GM19351 (cell line): ENCODE results near the gene DUSP10.

Experiments
- ATAC-seq: cut with Tn5 transposase; IDR thresholded peaks from one replicate; pipeline ENCODE4 v1.9.1; 2021; ENCODE audit warnings: mild to moderate bottlenecking, moderate library complexity; ENCODE audit not compliant: unreplicated experiment

Gene DUSP10

DNA sequence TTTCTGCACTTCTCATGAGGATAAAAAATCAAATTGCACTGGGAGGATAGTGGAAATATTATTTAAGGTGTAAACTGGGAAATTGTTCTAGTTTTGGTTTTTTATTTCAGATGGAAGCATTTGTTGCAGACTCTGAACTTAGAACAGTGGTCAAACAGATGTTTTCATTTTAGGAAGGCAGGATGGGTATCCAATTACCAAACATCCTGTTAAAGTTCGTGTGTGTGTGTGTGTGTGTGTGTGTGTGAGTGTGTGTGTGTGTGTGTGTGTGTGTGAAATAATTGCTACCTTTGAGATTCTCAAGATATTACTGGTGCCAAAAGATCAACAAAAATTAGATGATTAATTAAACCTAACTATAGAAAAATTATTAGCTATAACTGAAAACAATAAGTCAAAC, 24.3 kb upstream of the DUSP10 start:
- no peak for ATAC-seq

DNA sequence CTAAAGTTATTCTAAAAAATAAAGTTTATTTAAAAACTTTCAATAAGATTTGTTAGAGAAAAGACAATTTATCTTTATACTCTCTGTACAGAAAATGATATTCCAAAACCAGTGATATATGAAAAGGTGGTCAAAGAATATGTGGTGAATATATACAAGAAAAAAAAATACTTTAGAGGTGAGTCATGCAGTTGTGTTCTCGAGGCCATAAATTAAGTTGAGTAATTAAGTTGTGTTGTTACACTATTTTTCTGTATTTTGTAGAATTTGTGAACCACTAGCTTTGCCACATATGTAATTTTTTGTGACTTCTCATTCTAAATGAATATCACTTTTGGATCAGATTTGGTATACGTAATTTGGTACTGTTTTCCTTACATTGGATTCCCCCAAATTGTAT, 23.6 kb upstream of the DUSP10 start:
- no peak for ATAC-seq

DNA sequence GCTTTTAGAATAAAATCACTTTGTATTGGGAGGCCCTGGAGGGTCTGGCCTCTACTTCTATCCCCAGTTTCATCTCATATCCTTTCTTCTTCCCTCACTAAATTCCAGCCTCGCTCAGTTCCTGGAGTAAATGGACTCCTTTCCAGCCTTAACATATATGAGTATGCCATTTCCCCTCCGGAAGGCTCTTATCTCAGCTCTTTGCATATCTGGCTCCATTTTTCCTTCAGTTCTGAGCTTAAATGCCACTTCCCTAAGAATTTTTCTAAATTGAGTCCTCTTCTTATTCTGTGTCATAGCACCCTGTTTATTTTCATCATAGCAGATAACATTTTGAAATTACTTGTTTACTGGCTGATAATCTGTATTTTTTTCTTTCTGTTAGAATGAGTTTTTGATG, 20.2 kb upstream of the DUSP10 start:
- no peak for ATAC-seq

DNA sequence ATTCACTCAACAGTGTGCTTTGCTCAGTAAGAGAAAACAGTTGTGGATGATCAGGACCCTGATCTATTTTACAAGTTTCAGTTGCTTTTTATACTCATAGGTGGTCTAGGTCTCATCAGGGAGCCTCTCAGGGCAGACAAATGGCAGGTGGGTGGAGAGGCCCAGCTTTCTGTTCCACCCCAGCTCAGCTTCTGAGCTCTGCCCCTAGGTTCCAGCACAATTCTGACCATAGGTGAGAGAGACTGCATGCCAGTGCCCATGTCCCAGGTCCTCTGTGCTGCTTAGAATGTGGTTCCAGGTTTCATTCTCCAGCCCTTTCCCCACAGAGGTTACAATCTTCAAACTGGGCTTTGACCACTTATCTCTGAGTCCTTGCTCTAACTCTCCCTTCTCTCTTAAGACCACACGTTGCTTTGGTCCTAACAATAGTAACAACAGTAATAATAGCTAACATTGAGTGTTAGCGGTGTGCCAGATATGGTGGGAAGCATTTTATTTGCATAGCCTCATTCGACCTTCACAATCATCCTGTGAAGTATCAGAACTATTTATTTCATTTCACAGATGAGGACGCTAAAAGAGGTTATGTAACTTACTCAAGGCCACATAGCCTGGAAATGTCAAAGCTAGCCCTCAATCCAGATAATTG, 19.6 kb upstream of the DUSP10 start:
- peak; percentile 69 for ATAC-seq

DNA sequence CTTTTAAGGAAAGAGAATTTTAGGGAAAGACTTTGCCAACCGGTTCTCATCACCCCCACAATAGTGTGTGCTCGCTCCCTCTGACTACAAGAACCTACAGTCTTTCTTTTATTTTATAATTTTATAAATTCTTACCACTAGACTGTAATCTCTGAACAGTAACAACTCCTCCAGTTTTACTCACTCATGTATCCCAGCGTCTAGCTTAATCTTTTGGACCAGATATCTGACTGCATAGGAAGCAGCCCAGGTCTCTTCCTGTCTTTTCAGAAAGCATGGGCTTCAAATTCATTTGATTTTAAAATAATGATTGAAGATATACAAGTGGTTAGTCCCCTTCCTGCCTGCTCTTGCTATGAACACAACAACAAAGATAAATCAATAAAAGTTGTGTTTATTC, 19.0 kb upstream of the DUSP10 start:
- ATAC-seq: peak; percentile 0

DNA sequence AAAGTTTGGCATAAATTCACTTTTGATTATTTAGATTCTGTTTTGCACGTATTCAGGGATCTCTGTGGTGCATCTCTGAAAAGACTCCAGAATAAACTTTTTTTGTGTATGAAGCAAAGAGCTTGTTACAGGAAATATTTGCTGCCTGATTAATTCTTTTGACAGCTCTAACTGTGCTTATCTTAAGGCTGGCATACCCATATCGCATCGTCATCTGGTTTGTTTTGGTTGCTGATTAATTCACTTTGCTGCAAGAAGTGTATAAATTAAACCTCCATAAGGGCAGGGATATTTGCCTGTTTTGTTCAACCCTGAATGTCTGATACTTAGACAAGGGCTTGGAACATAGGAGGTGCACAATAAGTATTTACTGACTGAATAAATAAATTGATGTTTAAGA, 17.5 kb upstream of the DUSP10 start:
- no peak for ATAC-seq

DNA sequence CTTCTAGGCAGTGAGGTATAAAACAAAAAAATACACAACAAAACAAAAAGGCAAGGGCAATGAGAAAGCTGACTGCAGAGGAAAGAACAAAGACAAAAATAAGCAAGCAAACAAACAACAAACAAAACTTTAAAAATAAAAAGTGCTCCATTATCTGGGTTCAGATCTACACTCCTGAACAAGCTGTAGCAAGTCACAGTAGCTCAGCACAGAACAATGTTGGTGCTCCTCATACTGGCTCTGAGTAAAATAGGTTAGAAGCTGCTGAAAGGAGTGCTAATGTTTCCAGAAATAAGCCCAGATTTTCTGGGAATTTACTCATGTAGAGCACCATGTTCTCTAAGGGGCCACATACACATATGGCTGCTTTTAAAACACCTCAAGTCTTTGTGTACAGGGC, 16.6 kb upstream of the DUSP10 start:
- no peak for ATAC-seq

DNA sequence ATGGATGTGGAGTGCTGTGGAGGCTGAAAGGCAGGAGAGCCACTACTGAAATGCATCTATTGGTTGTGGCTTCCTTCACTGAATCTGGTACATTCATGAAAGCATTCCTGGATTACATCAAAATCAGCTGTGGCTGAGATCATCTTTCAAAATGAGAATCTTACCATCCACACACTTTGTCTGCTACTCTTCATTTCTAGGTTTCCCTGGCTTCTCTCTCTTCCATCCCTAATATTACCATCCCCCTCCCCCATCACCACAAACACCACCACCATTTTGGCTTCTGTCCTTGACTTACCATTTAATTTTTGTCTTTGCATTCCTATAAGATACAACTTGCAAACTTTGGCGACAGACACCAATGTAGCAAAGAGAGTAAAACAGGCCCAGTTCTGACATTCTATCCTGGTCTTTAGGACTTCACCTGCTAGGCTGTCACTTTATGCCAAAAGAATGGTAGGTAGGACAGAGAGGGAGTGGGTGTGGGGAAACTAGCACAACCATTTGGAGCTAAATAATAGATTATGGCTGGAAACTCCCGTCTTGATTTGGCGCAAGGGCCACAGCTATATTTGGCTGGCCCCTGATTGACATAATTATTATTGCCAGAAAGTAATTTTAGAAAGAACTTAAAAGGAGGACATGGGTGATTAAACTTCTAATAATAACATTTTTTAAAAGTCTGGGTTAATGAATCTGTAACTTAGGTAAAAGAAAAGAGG, 15.1 kb upstream of the DUSP10 start:
- ATAC-seq: no peak

DNA sequence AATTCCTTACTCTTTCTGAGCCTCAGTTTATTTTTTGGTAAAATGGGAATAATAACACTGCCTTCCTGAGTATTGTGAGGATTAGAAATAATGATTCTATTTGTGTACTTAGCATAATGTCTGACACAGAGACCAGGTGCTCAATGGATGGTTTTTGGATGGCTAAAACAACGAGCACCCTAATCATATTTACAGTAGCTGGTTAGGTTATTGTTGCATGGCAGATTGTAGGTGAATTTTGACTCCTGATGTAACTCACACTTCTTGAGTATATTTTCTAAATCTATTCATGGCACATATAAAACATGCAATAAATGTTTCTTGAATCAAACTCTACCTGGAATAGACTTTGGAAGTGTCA, 11.9 kb upstream of the DUSP10 start:
- ATAC-seq: peak; percentile 34

DNA sequence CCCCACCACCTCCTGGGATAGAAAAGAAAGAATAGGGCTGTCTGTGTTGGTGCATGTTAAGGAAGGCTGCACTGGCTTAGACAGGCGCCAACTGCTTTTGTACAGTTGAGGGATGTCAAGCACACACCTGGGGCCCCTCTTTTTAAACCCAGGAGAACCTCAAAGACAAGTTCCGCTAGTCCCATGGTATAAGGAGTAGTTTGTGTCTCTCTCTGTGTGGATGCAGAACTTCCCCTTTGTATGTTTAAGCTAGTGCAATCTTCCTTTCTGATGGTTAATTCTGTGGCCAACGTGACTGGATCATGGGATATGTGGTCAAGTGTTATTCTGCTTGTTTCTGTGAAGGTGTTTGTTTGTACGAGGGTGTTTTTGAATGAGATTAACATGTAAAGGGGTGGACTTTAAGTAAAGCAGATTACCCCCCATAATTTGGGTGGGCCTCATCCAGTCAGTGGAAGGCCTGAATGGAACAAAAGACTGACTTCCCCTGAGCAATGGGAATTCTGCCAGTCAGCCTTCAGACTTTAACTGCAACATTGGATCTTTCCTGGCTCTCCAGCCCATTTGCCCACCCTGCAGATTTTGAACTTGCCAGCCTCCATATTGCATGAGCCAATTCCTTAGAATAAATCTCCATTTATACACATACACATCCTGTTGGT, 9.5 kb upstream of the DUSP10 start:
- ATAC-seq: no peak

DNA sequence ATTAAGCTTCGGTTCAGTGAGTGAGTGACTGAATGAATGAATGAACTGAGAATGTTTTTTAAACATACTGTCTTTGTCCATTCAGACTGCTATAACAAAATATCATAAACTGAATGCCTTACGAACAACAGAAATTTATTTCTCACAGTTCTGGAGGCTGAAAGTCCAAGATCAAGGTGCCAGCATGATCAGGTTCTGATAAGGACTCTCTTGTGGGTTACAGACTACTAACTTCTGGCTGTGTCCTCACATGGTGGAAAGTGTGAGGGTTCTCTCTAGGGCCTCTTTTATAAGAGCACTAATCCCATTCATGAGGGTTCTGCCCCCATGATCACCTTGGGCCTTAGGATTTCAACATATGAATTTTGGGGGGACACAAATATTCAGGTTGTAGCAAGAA, 7.1 kb upstream of the DUSP10 start:
- ATAC-seq: no peak

DNA sequence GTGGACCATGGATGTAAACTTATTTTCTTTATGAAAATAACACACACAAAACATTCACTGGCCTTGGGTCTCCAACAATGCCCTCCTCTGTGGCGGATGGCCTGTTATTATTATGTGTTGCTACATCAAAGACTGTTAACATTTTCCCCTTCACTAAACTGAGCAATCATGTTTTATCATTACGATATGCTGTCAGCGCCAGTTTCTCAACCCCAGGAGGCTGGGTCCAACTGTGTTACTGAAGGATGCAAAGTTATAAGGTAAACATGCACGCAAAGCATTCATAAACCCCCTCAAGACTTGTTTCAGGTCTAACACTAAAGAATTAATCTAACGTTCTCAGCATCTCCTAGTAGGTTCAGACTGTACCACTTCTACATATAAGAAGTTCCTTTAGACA, 6.0 kb upstream of the DUSP10 start:
- no peak for ATAC-seq

DNA sequence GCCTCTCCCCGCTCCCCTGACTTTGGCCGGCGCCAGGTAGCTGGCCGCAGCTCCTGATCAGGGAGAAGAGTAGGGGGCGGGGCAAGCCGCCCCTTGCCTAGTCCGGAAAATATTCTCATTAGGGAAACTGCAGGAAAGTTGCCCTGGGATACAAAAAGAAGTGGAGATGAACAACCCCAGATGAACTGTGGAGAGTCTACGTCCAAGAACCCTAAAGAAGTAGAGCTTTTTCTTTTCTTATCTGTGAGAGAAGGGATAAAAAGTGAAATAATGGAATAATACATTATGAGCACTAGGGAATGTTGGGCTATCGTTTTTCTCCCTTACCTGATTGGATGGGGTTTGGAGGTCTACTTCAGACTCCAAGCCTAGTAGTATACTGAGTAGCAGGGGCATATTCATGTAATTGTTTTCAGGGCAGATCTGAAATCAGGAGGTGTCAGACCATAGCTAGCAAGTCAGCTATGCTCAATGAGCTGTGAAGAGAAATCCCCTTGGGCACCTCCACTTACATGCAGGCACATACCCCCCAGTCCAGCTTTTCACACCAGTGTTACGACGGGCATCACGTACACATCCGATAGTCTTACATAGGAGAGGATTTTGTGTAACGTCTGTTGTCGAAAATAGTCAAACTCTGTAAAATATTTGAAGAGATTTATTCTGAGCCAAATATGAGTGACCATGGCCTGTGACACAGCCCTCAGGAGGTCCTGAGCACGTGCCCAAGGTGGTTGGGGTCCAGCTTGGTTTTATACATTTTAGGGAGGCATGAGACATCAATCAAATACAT, 1.7 kb upstream of the DUSP10 start:
- peak; percentile 6 for ATAC-seq

DNA sequence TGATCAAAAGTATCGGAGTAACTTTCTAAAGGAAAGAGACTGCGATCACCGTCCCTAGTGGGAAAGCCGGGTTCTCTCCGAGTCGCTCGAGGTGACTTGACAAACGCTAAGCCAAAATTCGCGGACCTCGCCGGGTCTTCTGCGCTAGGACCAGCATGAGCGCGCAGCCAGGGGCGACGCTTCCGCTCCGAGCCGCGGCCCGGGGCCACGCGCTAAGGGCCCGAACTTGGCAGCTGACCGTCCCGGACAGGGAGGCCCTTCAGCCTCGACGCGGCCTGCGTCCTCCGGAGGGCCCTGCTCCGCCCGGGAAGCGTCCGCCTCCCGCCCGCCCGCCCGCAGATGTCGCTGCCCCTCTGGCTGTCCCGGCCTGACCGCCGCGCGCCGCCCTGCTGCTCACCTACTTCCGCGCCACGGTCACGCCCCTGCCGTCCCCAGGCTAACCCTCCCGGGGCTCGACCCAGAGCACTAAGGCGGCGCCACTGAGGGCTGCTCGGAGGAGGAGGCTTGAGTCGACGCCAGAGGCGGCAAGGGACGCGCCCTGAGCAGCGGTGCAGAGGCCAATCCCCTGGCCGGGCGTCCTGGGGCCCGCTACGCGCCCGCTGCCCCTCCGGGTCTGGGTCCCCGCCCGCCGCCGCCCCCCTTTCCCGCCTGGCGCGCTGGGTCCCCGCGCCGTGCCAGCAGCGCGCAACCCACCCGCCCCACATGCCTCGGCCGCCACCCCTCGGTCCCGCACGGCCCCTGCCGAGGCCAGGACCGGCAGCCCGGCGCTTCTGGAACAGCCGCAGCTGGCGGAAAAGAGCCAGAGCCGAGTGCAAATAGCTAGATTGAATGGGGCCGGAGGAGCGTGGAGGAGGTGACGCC, 896 bp upstream of the DUSP10 start:
- peak; percentile 47 for ATAC-seq

DNA sequence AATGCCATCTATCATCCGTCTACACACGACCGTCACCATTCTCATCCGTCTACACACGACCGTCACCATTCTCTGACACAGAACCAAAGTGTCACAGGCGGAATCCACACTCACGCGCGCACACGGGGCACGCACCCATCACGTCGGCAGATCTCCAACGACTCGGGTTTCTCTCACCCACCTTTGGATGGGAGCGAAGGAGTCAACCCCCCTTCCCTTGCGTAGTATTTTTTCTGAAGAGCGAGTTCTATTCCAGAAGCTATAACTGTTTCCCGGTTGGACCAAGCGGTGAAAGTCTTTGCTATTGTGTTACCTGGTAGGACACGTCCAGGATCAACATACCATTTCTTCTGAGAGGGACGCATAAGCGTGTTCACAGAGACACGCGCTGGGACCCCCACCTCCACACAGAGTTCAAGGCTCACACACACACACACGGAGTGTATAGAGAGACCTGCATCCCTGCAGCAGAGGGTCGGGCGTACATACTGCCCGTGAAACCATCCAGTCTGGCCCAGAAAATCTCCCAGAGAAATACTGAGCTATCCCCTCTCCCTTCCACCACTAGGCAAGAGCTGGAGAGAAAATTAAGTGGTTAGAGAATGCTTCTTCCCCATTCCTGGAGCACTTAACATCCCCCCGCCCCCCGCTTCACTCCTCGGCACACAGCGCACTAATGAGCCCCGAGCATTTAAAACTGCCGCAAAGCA, 741 bp downstream of the DUSP10 start:
- no peak for ATAC-seq

DNA sequence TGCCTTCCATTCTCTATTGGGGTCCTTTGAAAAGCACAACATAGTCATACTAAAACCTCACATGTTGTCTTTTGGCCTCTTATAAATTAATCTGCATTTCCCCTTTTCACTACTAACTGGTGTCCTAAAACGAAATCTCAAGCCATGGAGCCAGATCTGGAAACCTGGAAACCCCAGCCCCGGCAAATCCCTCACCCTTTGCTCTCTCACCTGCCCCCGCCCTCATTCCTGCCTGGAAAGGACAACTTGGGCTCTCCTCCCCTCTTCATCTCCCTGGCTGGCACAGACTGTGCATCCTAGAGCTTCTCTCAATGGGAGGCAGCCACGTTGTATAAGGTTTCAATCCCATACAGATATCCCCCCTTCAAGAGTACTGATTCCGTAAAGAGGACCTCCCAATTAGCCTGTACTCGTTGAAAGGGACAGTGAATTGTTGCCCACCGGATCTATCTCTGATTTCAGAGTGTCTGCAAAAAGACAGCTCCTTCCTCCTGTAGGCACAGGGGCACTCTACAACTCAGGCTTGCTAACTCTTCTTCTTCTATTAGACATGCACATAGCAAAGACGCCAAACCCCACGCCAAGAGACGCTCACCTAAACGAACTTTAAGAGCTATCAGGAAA, 1.4 kb downstream of the DUSP10 start:
- ATAC-seq: no peak

DNA sequence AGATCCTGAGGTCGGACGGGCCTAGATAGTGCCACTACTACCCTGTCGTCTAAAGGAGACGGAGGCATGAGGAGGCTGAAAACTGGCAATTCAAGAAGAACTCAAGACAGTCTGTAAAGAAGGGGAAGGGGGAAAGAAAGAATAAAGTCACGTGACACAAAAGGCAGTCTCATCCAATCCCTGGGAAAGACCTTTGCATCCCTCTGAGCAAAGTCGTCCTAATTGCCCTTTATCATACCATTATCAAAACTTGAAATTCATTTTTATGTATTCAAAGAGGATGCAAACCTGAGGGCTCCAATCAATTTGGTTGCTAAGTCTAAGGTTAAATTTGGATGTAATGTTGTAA, 2.2 kb downstream of the DUSP10 start:
- ATAC-seq: no peak

DNA sequence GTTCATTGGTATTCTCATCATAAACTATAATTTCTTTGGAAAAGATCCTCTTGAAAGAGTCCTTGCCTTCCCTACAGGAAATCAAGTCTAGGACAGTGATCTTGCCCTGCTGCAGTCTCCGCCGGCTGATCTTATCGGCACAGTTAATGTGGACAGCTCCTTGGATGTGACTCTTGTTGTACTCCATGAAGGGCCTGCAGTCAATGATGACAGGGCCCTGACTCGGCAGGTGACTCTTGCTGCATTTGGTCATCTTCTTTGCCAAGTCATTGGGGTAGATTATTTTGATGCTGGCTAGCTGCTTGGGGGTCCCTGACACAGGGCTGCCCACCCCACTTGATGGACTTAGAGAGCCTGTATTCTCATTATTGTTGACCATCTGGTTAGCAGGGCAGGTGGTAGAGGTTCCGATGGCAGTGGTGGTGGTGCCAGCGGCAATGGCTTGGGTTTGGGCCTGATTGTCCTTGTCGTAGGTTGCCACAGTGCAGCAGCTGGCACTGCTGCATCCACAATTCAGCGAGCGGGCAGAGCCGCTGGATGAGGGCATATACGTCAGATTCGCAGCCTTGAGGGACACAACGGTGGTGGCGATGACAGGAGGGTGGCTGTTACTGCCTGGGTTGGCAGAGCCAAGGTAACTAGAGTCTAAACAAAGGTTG, 2.7 kb downstream of the DUSP10 start:
- no peak for ATAC-seq

DNA sequence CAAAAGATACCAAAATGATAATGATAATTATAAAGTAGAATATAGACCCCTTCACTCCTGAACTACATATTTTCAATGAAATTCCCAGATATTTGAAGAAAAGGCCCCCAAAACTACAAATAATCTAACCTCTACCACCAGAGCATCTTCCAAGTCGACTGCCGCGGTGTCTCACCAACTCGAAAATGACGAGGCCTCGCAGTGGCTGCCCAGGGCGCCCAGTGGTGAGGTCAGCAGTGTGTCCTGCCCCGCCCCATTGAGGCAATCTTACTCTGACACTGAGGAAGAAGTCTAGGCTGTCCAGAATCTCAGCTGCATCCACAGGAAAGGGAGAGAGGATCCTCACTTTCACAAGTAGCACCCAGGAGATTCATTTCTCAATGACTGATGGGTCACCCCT, 5.2 kb downstream of the DUSP10 start:
- no peak for ATAC-seq
